Cortex of kidney (tissue), 1 donor: ENCODE measurements around the gene NRROS.

Experiments used
- DNase-seq: peaks from one replicate; lab custom pipeline; 2025; lab: John Stamatoyannopoulos, UW

NRROS gene

DNA sequence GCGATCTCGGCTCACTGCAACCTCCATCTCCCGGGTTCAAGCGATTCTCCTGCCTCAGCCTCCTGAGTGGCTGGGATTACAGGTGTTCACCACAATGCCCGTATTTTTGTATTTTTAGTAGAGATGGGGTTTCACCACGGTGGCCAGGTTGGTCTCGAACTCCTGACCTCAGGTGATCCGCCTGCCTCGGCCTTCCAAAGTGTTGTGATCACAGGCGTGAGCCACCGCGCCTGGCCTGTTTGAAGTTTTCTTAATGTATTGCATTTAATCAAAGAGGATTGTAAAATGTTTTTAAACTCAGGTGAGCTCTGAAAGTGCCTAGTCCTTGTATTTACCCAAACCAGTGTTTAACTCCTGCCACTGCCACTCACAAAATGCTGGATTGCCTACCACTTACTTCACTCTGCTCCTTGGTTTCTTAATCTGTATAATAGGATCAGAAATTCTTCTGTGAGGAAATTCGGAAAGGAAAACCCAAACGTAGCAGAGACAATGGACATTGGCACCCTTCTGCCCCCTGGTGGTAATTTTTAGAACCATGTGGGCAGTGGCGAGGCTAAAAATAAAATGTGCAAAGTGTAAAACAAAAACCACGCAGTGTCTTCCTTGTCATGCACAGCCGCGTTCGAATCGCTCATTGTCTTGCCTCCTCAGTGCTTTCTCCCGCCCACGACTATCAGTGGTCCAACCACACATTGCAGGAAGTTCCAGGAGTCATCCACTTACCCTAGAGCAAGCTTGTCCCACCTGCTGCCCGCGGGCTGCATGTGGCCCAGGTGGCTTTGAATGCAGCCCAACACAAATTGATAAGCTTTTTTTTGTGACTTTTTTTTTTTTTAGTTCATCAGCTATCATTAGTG lies 45.3 kb downstream of the NRROS start:
- DNase-seq: no peak

DNA sequence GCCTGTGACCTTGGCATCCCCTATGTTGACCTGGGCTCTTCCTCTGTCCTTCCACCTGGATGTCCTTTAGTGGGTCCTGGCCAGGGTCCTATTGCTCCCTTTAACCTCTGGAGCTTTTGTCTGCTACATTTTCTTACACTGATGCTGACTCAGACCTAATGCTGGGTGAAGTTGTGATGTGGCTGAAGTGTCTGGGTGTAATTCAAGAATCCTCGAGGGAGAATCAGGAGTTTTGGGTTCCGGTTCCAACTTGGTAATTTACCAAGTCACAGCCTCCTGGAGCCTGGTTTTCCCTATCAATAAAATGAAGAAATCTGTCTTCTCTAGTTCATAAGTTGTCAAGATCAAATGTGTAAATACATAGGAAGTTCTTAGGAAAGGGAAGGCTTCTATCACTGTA lies 46.9 kb downstream of the NRROS start:
- DNase-seq: no peak

DNA sequence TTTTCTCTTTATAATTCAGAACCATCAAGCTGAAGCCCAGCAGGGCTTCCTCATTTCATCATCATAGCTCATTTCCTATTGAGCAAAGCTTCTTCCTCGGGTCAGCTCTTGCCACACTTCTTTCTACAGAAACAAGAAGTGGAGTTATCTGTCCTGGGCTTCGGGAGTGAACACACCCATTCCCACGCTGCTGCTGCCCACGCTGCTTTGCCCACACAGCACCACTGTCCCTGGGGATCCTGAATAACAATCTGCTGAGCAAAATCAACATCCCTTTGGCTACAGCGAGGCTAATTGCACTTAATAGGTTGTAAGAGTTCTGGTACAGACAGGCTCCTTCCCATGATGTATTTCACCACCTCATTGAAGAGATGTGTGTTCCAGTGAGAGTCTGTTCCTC lies 48.9 kb downstream of the NRROS start:
- no peak for DNase-seq

- no peak for DNase-seq
Measured at GRCh38 chr3:196689941-196690660, 50.6 kb downstream of the NRROS start.

DNA sequence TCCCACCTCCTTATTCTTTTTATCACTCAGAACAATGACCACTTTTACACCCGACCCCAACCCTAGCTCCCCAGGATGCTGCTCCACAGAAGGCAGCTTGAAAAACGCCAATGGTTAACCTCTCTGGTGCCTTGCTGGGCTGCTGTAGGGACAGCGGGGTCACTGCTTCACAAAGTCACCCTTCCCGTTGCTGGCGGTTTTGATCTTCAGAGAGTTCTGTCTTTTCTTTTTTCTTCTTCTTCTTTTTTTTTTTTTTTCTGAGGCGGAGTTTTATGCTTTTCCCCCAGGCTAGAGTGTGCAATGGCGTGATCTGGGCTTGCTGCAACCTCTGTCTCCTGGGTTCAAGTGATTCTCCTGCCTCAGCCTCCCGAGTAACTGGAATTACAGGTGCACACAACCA lies 51.9 kb downstream of the NRROS start:
- no peak for DNase-seq

GRCh38 chr3:196694202-196694638 lies 54.7 kb downstream of the NRROS start:
- DNase-seq: no peak

DNA sequence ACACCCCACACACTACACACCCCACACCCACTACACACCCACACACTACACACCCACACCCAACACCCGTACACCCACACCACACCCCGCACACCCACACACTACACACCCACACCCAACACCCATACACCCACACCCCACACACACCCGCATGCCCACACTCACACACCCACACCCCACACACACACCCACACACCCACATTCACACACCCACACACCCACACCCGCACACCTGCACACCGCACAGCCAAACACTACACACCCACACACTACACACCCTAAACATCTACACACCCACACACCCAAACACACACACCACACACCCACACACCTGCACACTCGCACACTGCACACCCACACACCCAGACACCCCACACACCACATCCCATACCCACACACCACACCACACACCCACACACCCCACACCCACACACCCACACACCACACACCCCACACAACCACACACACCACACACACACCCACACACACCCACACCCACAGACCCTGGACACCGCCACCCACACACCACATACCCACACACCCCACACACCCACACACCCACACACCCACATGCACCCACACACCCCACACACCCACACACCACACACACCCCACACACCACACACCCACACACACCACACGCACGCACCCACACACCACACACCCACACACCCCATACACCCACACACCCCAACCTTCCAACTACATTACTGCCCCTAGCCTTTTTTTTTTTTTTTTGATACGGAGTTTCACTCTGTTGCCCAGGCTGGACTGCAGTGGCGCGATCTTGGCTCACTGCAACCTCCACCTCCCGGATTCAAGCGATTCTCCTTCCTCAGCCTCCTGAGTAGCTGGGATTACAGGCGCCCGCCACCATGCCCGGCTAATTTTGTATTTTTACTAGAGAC lies 55.7 kb downstream of the NRROS start:
- DNase-seq: no peak

- DNase-seq: no peak
Measured at GRCh38 chr3:196695849-196696226, 56.3 kb downstream of the NRROS start.

GRCh38 chr3:196697270-196697669 lies 57.8 kb downstream of the NRROS start:
- no peak for DNase-seq

DNA sequence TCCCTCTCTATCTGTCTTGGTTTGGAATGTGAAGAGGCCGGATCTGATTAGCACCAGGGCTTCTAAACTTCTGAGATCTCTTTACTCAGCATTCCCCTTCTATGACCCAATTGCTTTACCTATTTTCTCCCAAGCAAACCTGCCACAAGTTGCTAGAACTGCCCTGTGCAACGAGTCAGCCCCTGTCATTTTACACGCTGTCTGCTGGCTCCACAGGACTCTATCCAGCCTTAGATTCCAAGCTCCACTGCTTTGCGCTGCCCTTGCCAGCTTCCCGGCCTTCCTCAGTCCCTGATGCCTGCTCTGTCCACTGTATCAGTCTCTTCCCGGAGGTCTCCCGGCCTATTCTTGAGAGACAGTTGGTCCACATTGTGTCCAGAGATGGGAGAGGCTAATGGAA lies 60.3 kb downstream of the NRROS start:
- no peak for DNase-seq

DNA sequence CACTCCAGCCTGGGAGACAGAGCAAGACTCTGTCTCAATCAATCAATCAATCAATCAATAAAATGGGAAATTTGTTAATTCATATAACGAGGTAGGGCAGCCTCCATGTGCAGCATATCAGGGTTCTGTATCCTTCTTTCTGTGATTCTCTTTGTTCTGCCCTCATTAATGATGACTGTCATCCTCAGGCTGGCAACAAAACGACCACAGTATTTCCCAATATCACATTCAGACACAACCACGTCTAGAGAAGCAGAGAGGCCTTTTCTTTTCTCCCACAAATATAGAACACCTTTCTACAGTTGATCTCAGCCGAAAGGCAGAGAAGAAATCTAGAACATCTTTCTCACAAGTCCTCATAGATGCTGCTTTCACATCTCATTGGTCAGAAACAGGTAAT lies 61.3 kb downstream of the NRROS start:
- DNase-seq: no peak

DNA sequence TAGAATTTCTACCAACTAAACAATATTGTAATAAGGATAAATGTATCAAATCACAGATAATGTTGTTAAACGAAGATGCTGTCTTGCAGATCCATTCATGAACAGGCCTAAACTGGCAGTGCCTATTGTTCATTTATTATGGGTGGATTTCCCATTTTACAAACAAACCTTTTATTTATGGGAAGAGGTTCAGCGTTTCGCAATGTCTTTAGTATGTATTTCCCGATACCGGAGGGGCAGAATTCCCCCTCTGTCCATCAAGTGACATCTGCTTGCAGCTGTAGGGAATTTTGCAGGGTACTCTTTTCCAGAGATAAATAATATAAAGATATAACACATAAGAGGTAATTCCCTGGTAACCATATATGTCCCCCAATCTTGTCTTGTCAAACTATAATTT lies 66.8 kb downstream of the NRROS start:
- DNase-seq: no peak

DNA sequence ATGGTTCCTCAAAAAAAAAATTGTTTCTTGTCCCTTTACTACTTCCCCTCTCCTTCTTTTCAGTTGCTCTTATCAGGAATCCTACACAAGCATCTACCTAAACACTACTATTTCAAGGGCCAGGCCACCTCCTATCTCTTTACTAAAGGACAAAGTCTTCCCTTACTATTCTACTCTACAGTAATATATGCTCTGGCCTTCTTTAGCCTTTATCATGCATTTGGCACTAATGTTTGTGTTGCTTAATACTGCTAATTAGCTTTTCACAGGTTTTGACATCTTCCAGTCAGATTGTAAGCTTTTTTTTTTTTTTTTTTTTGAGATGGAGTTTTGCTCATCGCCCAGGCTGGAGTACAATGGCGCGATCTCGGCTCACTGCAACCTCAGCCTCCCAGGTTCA lies 67.2 kb downstream of the NRROS start:
- no peak for DNase-seq

DNA sequence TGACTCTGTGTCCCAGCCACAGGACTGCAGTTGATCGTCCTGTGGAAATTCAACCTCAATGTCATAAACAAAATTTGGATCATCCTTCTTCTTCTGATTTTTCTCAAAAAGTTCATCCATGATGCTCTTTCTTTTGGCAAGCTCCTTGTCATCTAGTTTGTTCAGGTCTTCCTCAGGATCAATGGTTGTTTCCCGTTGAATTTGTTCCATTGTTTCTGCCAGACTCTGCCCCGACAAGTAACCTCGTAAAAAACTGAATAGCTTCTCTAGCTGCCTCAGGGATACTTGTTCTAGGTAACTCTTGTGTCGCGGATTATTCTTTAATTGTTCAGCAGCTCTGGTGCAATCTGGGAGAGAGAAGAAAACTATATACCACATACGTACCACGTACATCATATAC lies 68.1 kb downstream of the NRROS start:
- DNase-seq: no peak

GRCh38 chr3:196708467-196708866 lies 69.0 kb downstream of the NRROS start:
- no peak for DNase-seq
